Measurements from ENCODE around the gene SLC25A21. TPM values are rescaled to one million over a fixed set of nuclear protein-coding genes. Genes with fewer than 3 reads are reported as not detected.
A peak's percentile ranks its signal among the peaks of the same experiment; 100 is the strongest.

SLC25A21 gene
- total and polyA plus RNA-seq, 2 of the 13 experiments (the other 11 are each of a cell fraction or from before 2014, with no cell fraction given), result 1.9 to 2.9 TPM

- TF ChIP-seq ZNF276 (CRISPR knock-in tag; IDR thresholded peaks at IDR 0.05; ENCODE audit: low read depth) (0 out of 2 replicates have a peak, but pooled peaks have one; percentile 31), DNMT3B (CRISPR knock-in tag; conservative IDR thresholded peaks at IDR 0.05) (no peak), ZNF296 (CRISPR knock-in tag; conservative IDR thresholded peaks at IDR 0.05) (no peak), SMAD1 (CRISPR knock-in tag; IDR thresholded peaks at IDR 0.05; ENCODE audit: borderline replicate concordance, low read depth) (no peak; the same call in 1 of the 2 replicates), DMAP1 (CRISPR knock-in tag; IDR thresholded peaks at IDR 0.05) (peak; percentile 29; the same call in 1 of the 2 replicates), MBNL3 (CRISPR knock-in tag; conservative IDR thresholded peaks at IDR 0.05) (no peak), BCL6 (CRISPR knock-in tag; IDR thresholded peaks at IDR 0.05) (peak; percentile 47; the same call in 1 of the 2 replicates), ZFP36 (IDR thresholded peaks at IDR 0.05; ENCODE audit: borderline replicate concordance, low read depth, low read length, partially characterized antibody) (no peak), ZNF317 (CRISPR knock-in tag; IDR thresholded peaks at IDR 0.05) (peak; percentile 72; the same call in 1 of the 2 replicates), HNF1A (IDR thresholded peaks at IDR 0.05; ENCODE audit: low read depth) (no peak), HNF1A (CRISPR knock-in tag; IDR thresholded peaks at IDR 0.05; ENCODE audit: borderline replicate concordance) (no peak), ZNF232 (CRISPR knock-in tag; IDR thresholded peaks at IDR 0.05; ENCODE audit: borderline replicate concordance) (no peak; the same call in 1 of the 2 replicates), KLF6 (CRISPR knock-in tag; IDR thresholded peaks at IDR 0.05) (0 out of 2 replicates have a peak, but pooled peaks have one; percentile 54), FUBP1 (CRISPR knock-in tag; IDR thresholded peaks at IDR 0.05; ENCODE audit: borderline replicate concordance) (no peak; the same call in 1 of the 2 replicates), U2AF1 (optimal IDR thresholded peaks at IDR 0.05; ENCODE audit: low read depth, low read length) (no peak), ZNF800 (CRISPR knock-in tag; IDR thresholded peaks at IDR 0.05) (peak; percentile 94)
Measured at GRCh38 chr14:36647824-36648753, 524.3 kb downstream of the SLC25A21 start (continued).
